Activated T-cell treated with anti-CD3 and anti-CD28 coated beads, Interleukin-2, amount 50 U/mL, for 24 hours (primary cell): ENCODE measurements around the gene HAO1.
"Not testable (repeated sequence)": the region's sequence is repeated elsewhere in the genome, so short reads cannot be mapped to it uniquely, and the experiment has no call there.

Experiments used
- DNase-seq: peaks from one replicate; pipeline ENCODE4 v3.0.0-alpha.2; 2020
- H3K27ac Mint-ChIP-seq: 2 replicates; pipeline ENCODE4 v1.8.0; 2020; ENCODE audit warnings: mild to moderate bottlenecking, mixed read lengths
- H3K27me3 Mint-ChIP-seq: 2 replicates; pipeline ENCODE4 v1.8.0; 2020; ENCODE audit warnings: mixed read lengths
- H3K36me3 Mint-ChIP-seq: 2 replicates; pipeline ENCODE4 v1.8.0; 2020; ENCODE audit warnings: low read depth, mixed read lengths
- H3K4me1 Mint-ChIP-seq: 2 replicates; pipeline ENCODE4 v1.8.0; 2020; ENCODE audit warnings: low read depth, mixed read lengths
- H3K4me3 Mint-ChIP-seq: 2 replicates; pipeline ENCODE4 v1.8.0; 2020; ENCODE audit warnings: mild to moderate bottlenecking, moderate library complexity, mixed read lengths
- H3K9me3 Mint-ChIP-seq: 2 replicates; pipeline ENCODE4 v1.8.0; 2020; ENCODE audit warnings: mixed read lengths

The HAO1 gene

DNA sequence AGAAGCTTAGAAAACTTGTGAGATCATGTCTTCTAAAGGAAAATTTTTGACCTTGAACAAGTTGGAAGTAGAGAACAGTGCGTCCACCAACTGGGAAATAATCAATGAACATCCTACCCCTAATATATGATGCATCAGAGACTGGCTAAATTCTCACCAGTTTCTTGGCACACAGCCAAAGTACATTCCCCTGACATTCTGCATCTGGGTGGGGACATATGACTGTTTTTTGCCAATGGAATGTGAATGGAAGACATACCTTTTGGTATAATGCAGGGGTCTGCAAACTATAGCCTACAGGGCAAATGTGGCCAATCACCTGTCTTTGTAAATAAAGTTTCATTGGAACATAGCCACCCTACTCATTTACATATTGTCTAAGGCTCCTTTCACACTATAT, 84.7 kb downstream of the HAO1 start:
- Mint-ChIP-seq H3K36me3 (no peaks in the 10 kb centered on the region), H3K4me1 (no peaks in the 10 kb centered on the region), H3K4me3 (no peak overlapping the region), H3K27ac (no peak overlapping the region), H3K9me3 (no peaks in the 10 kb centered on the region), H3K27me3 (peaks cover 18% of the 10 kb centered on the region)
- no peak for DNase-seq

GRCh38 chr20:7853493-7853892, 86.8 kb downstream of the HAO1 start:
- H3K9me3 Mint-ChIP-seq: no peaks in the 10 kb centered on the region
- no peaks in the 10 kb centered on the region for H3K36me3 Mint-ChIP-seq
- no peaks in the 10 kb centered on the region for H3K4me1 Mint-ChIP-seq
- no peak overlapping the region for H3K4me3 Mint-ChIP-seq
- peaks cover 19% of the 10 kb centered on the region for H3K27me3 Mint-ChIP-seq
- H3K27ac Mint-ChIP-seq: no peak overlapping the region
- no peak for DNase-seq

- H3K27ac Mint-ChIP-seq: no peak overlapping the region
- H3K36me3 Mint-ChIP-seq: no peaks in the 10 kb centered on the region
- H3K4me3 Mint-ChIP-seq: no peak overlapping the region
- no peak for DNase-seq
- peaks cover 13% of the 10 kb centered on the region for H3K27me3 Mint-ChIP-seq
- no peaks in the 10 kb centered on the region for H3K9me3 Mint-ChIP-seq
- H3K4me1 Mint-ChIP-seq: no peaks in the 10 kb centered on the region
Observed at GRCh38 chr20:7850775-7851490, 89.3 kb downstream of the HAO1 start.

DNA sequence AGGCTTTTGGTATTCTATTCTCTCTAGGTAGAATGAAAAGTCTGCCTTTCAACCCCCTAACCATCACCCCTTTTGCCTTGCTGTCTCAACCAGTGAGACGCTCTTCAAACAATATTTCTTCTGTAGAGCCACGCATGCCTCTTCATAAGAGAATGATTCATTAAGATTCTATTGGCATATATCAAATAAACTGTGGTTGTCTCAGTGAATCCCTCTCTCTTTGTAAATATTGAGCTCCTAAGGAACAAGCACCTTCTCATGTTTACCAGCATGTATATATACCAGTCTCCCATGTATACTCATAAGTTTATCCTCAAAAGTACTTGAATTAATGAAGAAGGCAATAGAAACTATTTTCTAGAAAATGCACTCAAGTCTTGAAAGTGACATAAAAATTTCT, 90.6 kb downstream of the HAO1 start:
- no peak overlapping the region for H3K27ac Mint-ChIP-seq
- no peaks in the 10 kb centered on the region for H3K9me3 Mint-ChIP-seq
- H3K4me3 Mint-ChIP-seq: no peak overlapping the region
- DNase-seq: no peak
- no peaks in the 10 kb centered on the region for H3K4me1 Mint-ChIP-seq
- no peaks in the 10 kb centered on the region for H3K36me3 Mint-ChIP-seq
- H3K27me3 Mint-ChIP-seq: peaks cover 13% of the 10 kb centered on the region

- no peaks in the 10 kb centered on the region for H3K4me1 Mint-ChIP-seq
- no peaks in the 10 kb centered on the region for H3K9me3 Mint-ChIP-seq
- no peak for DNase-seq
- no peak overlapping the region for H3K4me3 Mint-ChIP-seq
- H3K27me3 Mint-ChIP-seq: peaks cover 13% of the 10 kb centered on the region
- no peaks in the 10 kb centered on the region for H3K36me3 Mint-ChIP-seq
- no peak overlapping the region for H3K27ac Mint-ChIP-seq
Observed at GRCh38 chr20:7848351-7848750, 91.9 kb downstream of the HAO1 start.

GRCh38 chr20:7843613-7844012, 96.6 kb downstream of the HAO1 start:
- Mint-ChIP-seq H3K9me3 (no peaks in the 10 kb centered on the region), H3K27me3 (peaks cover 7% of the 10 kb centered on the region), H3K4me1 (no peaks in the 10 kb centered on the region), H3K36me3 (no peaks in the 10 kb centered on the region), H3K4me3 (no peak overlapping the region), H3K27ac (no peak overlapping the region)
- DNase-seq: no peak

DNA sequence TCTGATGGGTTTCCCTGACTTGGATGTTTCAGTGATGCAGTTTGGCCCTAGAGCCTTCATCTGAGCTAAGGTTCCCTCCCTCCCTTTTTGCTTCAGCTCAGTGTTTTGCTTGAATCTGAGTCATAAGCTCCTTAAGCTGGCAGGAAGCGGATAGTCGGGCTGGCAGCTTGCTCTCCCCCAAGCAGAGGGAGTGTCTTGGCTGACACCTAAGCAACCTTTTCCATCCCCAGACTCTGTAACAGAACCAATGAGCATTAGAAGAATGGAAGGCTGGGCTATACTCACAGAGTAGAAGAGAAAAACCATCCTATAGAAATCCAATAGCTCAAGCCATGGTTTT, 98.3 kb downstream of the HAO1 start:
- Mint-ChIP-seq H3K27ac (no peak overlapping the region), H3K27me3 (peaks cover 7% of the 10 kb centered on the region), H3K4me1 (no peaks in the 10 kb centered on the region), H3K9me3 (no peaks in the 10 kb centered on the region), H3K36me3 (no peaks in the 10 kb centered on the region), H3K4me3 (no peak overlapping the region)
- DNase-seq: no peak

DNA sequence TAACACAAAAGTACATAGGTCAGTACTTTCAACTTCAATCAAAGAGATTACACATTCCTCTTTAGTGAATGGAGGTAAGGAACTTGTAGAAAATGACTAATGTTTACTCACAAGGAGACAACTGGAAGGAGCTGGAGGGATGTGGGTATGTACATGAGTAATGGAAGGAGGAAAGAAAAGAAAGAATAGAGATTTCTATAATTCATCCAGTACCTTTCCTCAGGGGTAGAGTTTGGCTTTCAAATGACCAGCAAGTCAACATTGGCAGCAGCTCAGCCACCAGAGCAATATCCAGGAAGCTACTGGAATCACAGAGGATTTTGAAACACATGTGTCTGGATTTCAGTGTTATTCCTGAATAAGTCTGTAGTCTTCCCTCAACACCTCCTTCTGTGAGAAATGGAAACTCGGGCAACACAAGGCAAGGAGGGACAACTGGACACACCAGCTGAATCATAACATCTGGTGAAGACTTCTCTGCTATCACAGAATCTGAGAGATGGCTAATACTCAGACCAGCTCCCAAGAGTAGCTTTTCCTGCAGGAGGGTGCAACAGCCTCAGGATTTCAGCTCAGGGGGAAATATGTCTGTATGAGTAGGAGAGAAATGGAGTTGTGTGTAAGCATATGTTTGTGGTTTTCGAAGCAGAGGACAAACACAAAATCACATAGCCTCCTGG, 98.8 kb downstream of the HAO1 start:
- no peaks in the 10 kb centered on the region for H3K9me3 Mint-ChIP-seq
- H3K27ac Mint-ChIP-seq: no peak overlapping the region
- no peaks in the 10 kb centered on the region for H3K4me1 Mint-ChIP-seq
- H3K36me3 Mint-ChIP-seq: no peaks in the 10 kb centered on the region
- H3K27me3 Mint-ChIP-seq: peaks cover 7% of the 10 kb centered on the region
- no peak overlapping the region for H3K4me3 Mint-ChIP-seq
- DNase-seq: no peak

DNA sequence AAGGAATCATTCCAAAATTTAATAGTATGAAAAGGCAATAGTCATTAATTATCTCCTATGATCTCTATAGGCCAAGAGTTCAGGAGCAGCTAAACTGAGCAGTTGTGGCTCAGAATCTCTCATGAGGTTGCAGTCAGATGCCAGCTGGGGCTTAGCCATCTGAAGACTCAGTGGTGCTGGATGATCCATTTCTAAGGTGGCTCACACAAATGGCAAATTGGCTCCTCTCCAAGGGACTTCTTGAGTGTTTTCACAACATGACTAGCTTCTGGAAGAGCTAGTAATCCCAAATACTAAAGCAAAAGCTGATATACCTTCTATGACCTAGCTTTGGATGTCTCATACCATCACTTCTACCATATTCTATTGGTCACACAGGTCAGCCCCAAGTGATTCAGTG, 104.2 kb downstream of the HAO1 start:
- Mint-ChIP-seq H3K27ac (no peak overlapping the region), H3K27me3 (no peaks in the 10 kb centered on the region), H3K9me3 (peaks cover 9% of the 10 kb centered on the region), H3K4me3 (no peak overlapping the region), H3K36me3 (no peaks in the 10 kb centered on the region), H3K4me1 (no peaks in the 10 kb centered on the region)
- DNase-seq: no peak

DNA sequence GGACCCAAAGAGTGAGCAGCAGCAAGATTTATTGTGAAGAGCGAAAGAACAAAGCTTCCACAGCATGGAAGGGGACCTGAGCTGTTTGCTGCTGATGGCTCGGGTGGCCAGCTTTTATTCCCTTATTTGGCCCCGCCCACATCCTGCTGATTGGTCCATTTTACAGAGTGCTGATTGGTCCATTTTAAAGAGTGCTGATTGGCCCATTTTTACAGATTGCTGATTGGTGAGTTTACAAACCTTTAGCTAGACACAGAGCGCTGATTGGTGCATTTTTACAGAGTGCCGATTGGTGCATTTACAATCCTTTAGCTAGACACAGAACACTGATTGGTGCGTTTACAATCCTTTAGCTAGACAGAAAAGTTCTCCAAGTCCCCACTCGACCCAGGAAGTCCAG, 105.8 kb downstream of the HAO1 start:
- H3K4me1 Mint-ChIP-seq, H3K27me3 Mint-ChIP-seq, H3K9me3 Mint-ChIP-seq, H3K36me3 Mint-ChIP-seq, DNase-seq, H3K27ac Mint-ChIP-seq, H3K4me3 Mint-ChIP-seq: not testable (repeated sequence)
